HepG2 (cell line): ENCODE results near the gene PARD3. TPM values are rescaled to one million over a fixed set of nuclear protein-coding genes. Genes with fewer than 3 reads are reported as not detected.

ENCODE experiments used
- ATAC-seq: fragments of 200-7000 bp; cut with Tn5 transposase; 3 replicates; pipeline ENCODE4 v1.9.1; 2020; ENCODE audit warnings: mild to moderate bottlenecking, moderate library complexity
- BruUV-seq: library from RNA; stranded (reverse); fragments of 400-500 nt; replicated peaks from 2 replicates; lab custom pipeline; 2021; lab: Mats Ljungman, UMichigan
- CTCF ChIA-PET: fragments of 300-600 bp; formaldehyde crosslinking; extraction: SDS; loops from one replicate; lab custom pipeline; 2021; ENCODE audit warnings: low total read pairs, inconsistent platforms, low intra/inter-chr PET ratio; lab: Yijun Ruan, JAX
- POLR2A ChIA-PET: fragments of 350-600 bp; sonication (Branson Sonifier 250); formaldehyde crosslinking; loops from one replicate; lab custom pipeline; 2020; ENCODE audit warnings: antibody characterized with exemption, inconsistent platforms; lab: Yijun Ruan, JAX
- DNase-seq: peaks from one replicate; pipeline ENCODE4 v3.0.0-alpha.2; 2015; ENCODE audit warnings: low spot score
- FAIRE-seq: peaks from 3 replicates; lab custom pipeline; 2011; peaks lifted over from hg19 to GRCh38; lab: Jason Lieb, UNC
- H2AFZ ChIP-seq: one replicate; pipeline ENCODE4 v1.6.1; 2011; ENCODE audit warnings: low read length, inconsistent platforms
- H3K27ac ChIP-seq: fragments of 300-600 bp; 3 replicates; pipeline ENCODE4 v1.8.0; 2011; ENCODE audit warnings: mixed run types, mild to moderate bottlenecking, mixed read lengths, low read length, inconsistent platforms; ENCODE audit not compliant: insufficient read depth; ENCODE audit errors: extremely low read length
- H3K27me3 ChIP-seq, 2 experiments: fragments of 200-600 bp in 1 of 2; 2 replicates in 1 of 2; 3 replicates in 1 of 2; pipeline versions ENCODE4 v1.6.0 to v1.8.0; 2011; ENCODE audit warnings: low read length in 2 of 2, mild to moderate bottlenecking in 2 of 2, moderate library complexity in 2 of 2, inconsistent platforms in 1 of 2; ENCODE audit not compliant: insufficient read depth in 2 of 2, control insufficient read depth in 1 of 2
- H3K36me3 ChIP-seq, 2 experiments: fragments of 200-600 bp in 1 of 2; replicated peaks in 1 of 2; 2 replicates in 1 of 2; 3 replicates in 1 of 2; pipeline versions ENCODE4 v1.5.1 to v1.8.0; 2011; ENCODE audit warnings: low read length in 2 of 2, inconsistent platforms in 1 of 2; ENCODE audit not compliant: insufficient read depth in 2 of 2, control insufficient read depth in 1 of 2
- H3K4me1 ChIP-seq: 2 replicates; pipeline ENCODE4 v1.5.1; 2012; ENCODE audit warnings: low read length, inconsistent platforms; ENCODE audit not compliant: insufficient read depth
- H3K4me2 ChIP-seq: 2 replicates; pipeline ENCODE4 v1.6.0; 2011; ENCODE audit warnings: low read depth, low read length, inconsistent platforms
- H3K4me3 ChIP-seq, 3 experiments: fragments of 200-600 bp in 1 of 3; sonication (generic), shearing (Covaris generic) in 1 of 3; replicated peaks in 1 of 3; 2 replicates each; pipeline ENCODE4 v1.5.1; 2011 to 2016; ENCODE audit warnings: low read length in 3 of 3, inconsistent platforms in 2 of 3, low read depth in 2 of 3, mild to moderate bottlenecking in 2 of 3, control low read depth in 1 of 3, mixed read lengths in 1 of 3; ENCODE audit not compliant: insufficient read depth in 1 of 3
- H3K79me2 ChIP-seq: one replicate; pipeline ENCODE4 v1.6.1; 2011; ENCODE audit warnings: low read length, inconsistent platforms; ENCODE audit not compliant: insufficient read depth
- H3K9ac ChIP-seq: 2 replicates; pipeline ENCODE4 v1.6.0; 2011; ENCODE audit warnings: mild to moderate bottlenecking, low read depth, low read length, inconsistent platforms; ENCODE audit not compliant: insufficient read depth
- H3K9me3 ChIP-seq: 2 replicates; pipeline ENCODE4 v1.5.1; 2012; ENCODE audit warnings: mild to moderate bottlenecking, low read length
- H4K20me1 ChIP-seq: 2 replicates; pipeline ENCODE4 v1.6.0; 2011; ENCODE audit warnings: inconsistent platforms, mild to moderate bottlenecking, low read length, moderate library complexity; ENCODE audit not compliant: insufficient read depth
- ARID5B ChIP-seq: IDR thresholded peaks from 2 replicates; pipeline ENCODE4 v1.4.0; 2020; ENCODE audit warnings: mild to moderate bottlenecking, missing genetic modification reagents
- EHMT2 ChIP-seq: fragments of 200-600 bp; sonication (generic); IDR thresholded peaks from 2 replicates; pipeline ENCODE4 v1.7.0; 2017; ENCODE audit warnings: antibody characterized with exemption, low read depth, low read length, borderline replicate concordance
- EP300 ChIP-seq, 3 experiments: sonication (generic) in 1 of 3; formaldehyde crosslinking in 1 of 3; IDR thresholded peaks; 2 replicates each; pipeline versions ENCODE4 v1.5.1 to v1.6.1; 2011 to 2020; ENCODE audit warnings: low read depth in 2 of 3, low read length in 2 of 3, borderline replicate concordance in 1 of 3, improper control_type of control experiment in 1 of 3, mild to moderate bottlenecking in 1 of 3, missing genetic modification reagents in 1 of 3, moderate library complexity in 1 of 3
- IRF1 ChIP-seq: sonication (generic); formaldehyde crosslinking; IDR thresholded peaks from 2 replicates; pipeline ENCODE4 v1.4.0; 2020; ENCODE audit warnings: low read depth, mild to moderate bottlenecking, missing genetic modification reagents
- LCORL ChIP-seq, 2 experiments: fragments of 450-650 bp in 1 of 2; sonication (generic) in 1 of 2; formaldehyde crosslinking in 1 of 2; IDR thresholded peaks; 2 replicates each; pipeline versions ENCODE4 v1.5.0 to v1.6.1; 2017 to 2020; ENCODE audit warnings: antibody characterized with exemption in 1 of 2, missing genetic modification reagents in 1 of 2
- MED13 ChIP-seq: sonication (generic); formaldehyde crosslinking; IDR thresholded peaks from 2 replicates; pipeline ENCODE4 v1.5.0; 2020; ENCODE audit warnings: missing genetic modification reagents
- NFKBIZ ChIP-seq: IDR thresholded peaks from 2 replicates; pipeline ENCODE4 v1.6.1; 2018; ENCODE audit warnings: missing genetic modification reagents, missing compliant biosample characterization
- RXRA ChIP-seq: sonication (generic); formaldehyde crosslinking; IDR thresholded peaks from 2 replicates; pipeline ENCODE4 v1.5.1; 2020; ENCODE audit warnings: missing genetic modification reagents
- TFAP4 ChIP-seq: sonication (generic); IDR thresholded peaks from 2 replicates; pipeline ENCODE4 v1.6.1; 2016; ENCODE audit warnings: low read depth, borderline replicate concordance
- ZBTB14 ChIP-seq: sonication (generic); formaldehyde crosslinking; IDR thresholded peaks from 2 replicates; pipeline ENCODE4 v1.4.0; 2020; ENCODE audit warnings: missing genetic modification reagents
- ZFP41 ChIP-seq: sonication (generic); formaldehyde crosslinking; IDR thresholded peaks from 2 replicates; pipeline ENCODE4 v1.4.0; 2020; ENCODE audit warnings: mild to moderate bottlenecking, missing genetic modification reagents, borderline replicate concordance
- ZFY ChIP-seq: sonication (generic); formaldehyde crosslinking; IDR thresholded peaks from 2 replicates; pipeline ENCODE4 v1.4.0; 2020; ENCODE audit warnings: missing genetic modification reagents
- ZNF773 ChIP-seq: sonication (generic); formaldehyde crosslinking; IDR thresholded peaks from 2 replicates; pipeline ENCODE4 v1.4.0; 2020; ENCODE audit warnings: missing genetic modification reagents, borderline replicate concordance
- ZNF781 ChIP-seq: sonication (generic); formaldehyde crosslinking; IDR thresholded peaks from 2 replicates; pipeline ENCODE4 v1.5.1; 2020; ENCODE audit warnings: borderline replicate concordance, mild to moderate bottlenecking, missing genetic modification reagents; ENCODE audit errors: not compliant biosample characterization
- ZSCAN20 ChIP-seq: sonication (generic); formaldehyde crosslinking; IDR thresholded peaks from 2 replicates; pipeline ENCODE4 v1.4.0; 2020; ENCODE audit warnings: missing genetic modification reagents, mild to moderate bottlenecking, borderline replicate concordance
- WGBS: methylation state at CpG from one replicate; pipeline ENCODE4 v1.1.6; 2017; ENCODE audit warnings: low lambda C conversion rate; 5-methylcytosine and 5-hydroxymethylcytosine counted together
- in situ Hi-C: cut with HindIII; loops from 2 replicates; pipeline ENCODE4 v1.10.0; 2017; ENCODE audit warnings: low pct_unique_long_range_greater_than_20kb; ENCODE audit not compliant: extremely low pct_ligation_motif_present
- intact Hi-C: fragments of 100-400 bp; cut with micrococcal nuclease; formaldehyde crosslinking; loops from one replicate; pipeline ENCODE4 v1.10.0; 2022; ENCODE audit not compliant: unreplicated experiment
- polyA plus RNA-seq, 8 experiments: library from polyadenylated mRNA; depleted of rRNA in 3 of 8; stranded (reverse) in 7 of 8; unstranded in 1 of 8; fragments of >200 nt; fragmentation: Illumina TruSeq in 4 of 8; extraction: Trizol in 4 of 8; gene quantifications; 2 replicates each; pipeline versions ENCODE4 v1.2.1 to v1.2.3, GENCODE V29; 2011 to 2016; ENCODE audit warnings: low read depth in 4 of 8, missing spikeins in 1 of 8, mixed read lengths in 1 of 8; ENCODE audit not compliant: insufficient read depth in 1 of 8
- total RNA-seq, 5 experiments: library from RNA; depleted of rRNA; stranded (reverse); fragments of >200 nt; fragmentation: Illumina TruSeq; extraction: Trizol; gene quantifications; 2 replicates each; pipeline ENCODE4 v1.2.3, GENCODE V29; 2016; ENCODE audit warnings: low read depth in 1 of 5

The PARD3 gene
- total and polyA plus RNA-seq, 2 of the 13 experiments (the other 11 are each of a cell fraction or from before 2014, with no cell fraction given) = 40.9 to 60.0 TPM

- TF ChIP-seq ZFY (no peak), NFKBIZ (CRISPR knock-in tag) (no peak), ZFP41 (CRISPR knock-in tag) (no peak), RXRA (CRISPR knock-in tag) (no peak), ZNF773 (CRISPR knock-in tag) (no peak)
These were observed 522.4 kb downstream of the PARD3 start (continued) for GRCh38 chr10:34292675-34293074.

- H3K4me2 ChIP-seq = no peak overlapping the region
- peaks cover 38% of the 10 kb centered on the region for H3K4me1 ChIP-seq
- no peaks in the 10 kb centered on the region for H3K27me3 ChIP-seq
- H2AFZ ChIP-seq = no peak overlapping the region
- no peak overlapping the region for H3K4me3 ChIP-seq
- H3K27ac ChIP-seq = no peak overlapping the region
- BruUV-seq = no TSS peak
- CTCF ChIA-PET = no interaction called here
- POLR2A ChIA-PET = no interaction called here
- no peak for DNase-seq
- in situ Hi-C loops = no loop called here
- no peak for FAIRE-seq
- no peaks in the 10 kb centered on the region for H3K79me2 ChIP-seq
- H4K20me1 ChIP-seq = no peaks in the 10 kb centered on the region
- H3K36me3 ChIP-seq = no peaks in the 10 kb centered on the region
- no peak for ATAC-seq
- 85% methylated on average over 4 of the region's 4 CpGs for WGBS
- no peaks in the 10 kb centered on the region for H3K9me3 ChIP-seq
- intact Hi-C loops = loop anchor here (10.0 kb wide), 1 partner anchor 957 kb away; the partner anchor contains the start of gene NRP1
- no peak overlapping the region for H3K9ac ChIP-seq
- no peak for TF ChIP-seq ZNF781 (CRISPR knock-in tag)
- TF ChIP-seq ARID5B (CRISPR knock-in tag) = no peak
- TF ChIP-seq TFAP4 = no peak
- TF ChIP-seq EHMT2 = no peak
- no peak for TF ChIP-seq IRF1 (CRISPR knock-in tag)
- TF ChIP-seq LCORL (IDR thresholded peaks at IDR 0.05) = no peak
- no peak for TF ChIP-seq LCORL (CRISPR knock-in tag; IDR thresholded peaks at IDR 0.05)
- no peak for TF ChIP-seq ZBTB14 (CRISPR knock-in tag)
- no peak for TF ChIP-seq EP300 (IDR thresholded peaks at IDR 0.05; ENCODE audit: low read depth in 2 of 2, low read length in 2 of 2)
- TF ChIP-seq EP300 (CRISPR knock-in tag; IDR thresholded peaks at IDR 0.05; ENCODE audit: borderline replicate concordance) = no peak
- TF ChIP-seq ZSCAN20 (CRISPR knock-in tag) = no peak
- TF ChIP-seq MED13 (CRISPR knock-in tag) = no peak
These were observed 522.9 kb downstream of the PARD3 start for GRCh38 chr10:34292194-34292565.
